Activated naive CD8-positive, alpha-beta T cell treated with anti-CD3 and anti-CD28 coated beads, Interleukin-2, amount 50 U/mL, for 16 hours (primary cell): ENCODE results near the gene CFHR5.
"Not testable (repeated sequence)": the region's sequence is repeated elsewhere in the genome, so short reads cannot be mapped to it uniquely, and the experiment has no call there.

Experiments used
- DNase-seq: peaks from one replicate; pipeline ENCODE4 v3.0.0-alpha.2; 2020; ENCODE audit warnings: low read depth, low spot score

Gene CFHR5

GRCh38 chr1:196977278-196977677 lies at the start of gene CFHR5:
CFHR5 (plus strand) TSS chr1:196977556; CDS start chr1:196977665, 109 bp downstream.
- no peak for DNase-seq

GRCh38 chr1:196932853-196933252 lies 44.5 kb upstream of the CFHR5 start:
- not testable (repeated sequence) for DNase-seq

- DNase-seq, result no peak
Measured at GRCh38 chr1:196933531-196934189, 43.7 kb upstream of the CFHR5 start.

- DNase-seq, result not testable (repeated sequence)
Measured at GRCh38 chr1:196941474-196941873, 35.9 kb upstream of the CFHR5 start.

GRCh38 chr1:196943568-196943967 lies 33.8 kb upstream of the CFHR5 start, which contains the start of gene CFHR2:
CFHR2 (plus strand) TSS chr1:196943738; CDS start chr1:196943881, 143 bp downstream.
- not testable (repeated sequence) for DNase-seq

GRCh38 chr1:196951711-196952394 lies 25.5 kb upstream of the CFHR5 start:
- no peak for DNase-seq

- no peak for DNase-seq
Measured at GRCh38 chr1:196954778-196955177, 22.6 kb upstream of the CFHR5 start.

GRCh38 chr1:196955926-196956325 lies 21.4 kb upstream of the CFHR5 start:
- no peak for DNase-seq

- no peak for DNase-seq
Measured at GRCh38 chr1:196960854-196961253, 16.5 kb upstream of the CFHR5 start.

- DNase-seq, result no peak
Measured at GRCh38 chr1:196970182-196970581, 7.2 kb upstream of the CFHR5 start.

- no peak for DNase-seq
Measured at GRCh38 chr1:196976278-196976677, 1.1 kb upstream of the CFHR5 start.

GRCh38 chr1:196980859-196981258 lies 3.5 kb downstream of the CFHR5 start:
- DNase-seq, result no peak

GRCh38 chr1:196982247-196982646 lies 4.9 kb downstream of the CFHR5 start:
- not testable (repeated sequence) for DNase-seq

GRCh38 chr1:196991919-196992651 lies 14.7 kb downstream of the CFHR5 start:
- DNase-seq, result not testable (repeated sequence)

GRCh38 chr1:196993916-196994315 lies 16.6 kb downstream of the CFHR5 start:
- no peak for DNase-seq

GRCh38 chr1:196997423-196997822 lies 20.1 kb downstream of the CFHR5 start:
- DNase-seq, result no peak

- no peak for DNase-seq
Measured at GRCh38 chr1:197001828-197002227, 24.5 kb downstream of the CFHR5 start.

- DNase-seq, result no peak
Measured at GRCh38 chr1:197003132-197003531, 25.8 kb downstream of the CFHR5 start.

GRCh38 chr1:197008861-197009260 lies 31.5 kb downstream of the CFHR5 start:
- DNase-seq, result no peak

GRCh38 chr1:197011614-197012013 lies 34.3 kb downstream of the CFHR5 start:
- no peak for DNase-seq

GRCh38 chr1:197013234-197013633 lies 35.9 kb downstream of the CFHR5 start:
- no peak for DNase-seq

GRCh38 chr1:197016751-197017150 lies 39.4 kb downstream of the CFHR5 start:
- no peak for DNase-seq
